ENCODE data around the gene TRMT1L. TPM values are rescaled to one million over a fixed set of nuclear protein-coding genes. Genes with fewer than 3 reads are reported as not detected.

The TRMT1L gene
- polyA plus RNA-seq, 3 donors: 24.0 to 29.8 (median 25.7) TPM

- no peak for DNase-seq (ENCODE audit: extremely low read depth in 1 of 11, low read depth in 9 of 11, low spot score in 4 of 11)
Measured at GRCh38 chr1:185075476-185075875, 81.3 kb downstream of the TRMT1L start.

GRCh38 chr1:185074307-185074706 lies 82.4 kb downstream of the TRMT1L start:
- no peak for DNase-seq (ENCODE audit: extremely low read depth in 1 of 11, low read depth in 9 of 11, low spot score in 4 of 11)

GRCh38 chr1:185073725-185074124 lies 83.0 kb downstream of the TRMT1L start:
- no peak for DNase-seq (ENCODE audit: extremely low read depth in 1 of 11, low read depth in 9 of 11, low spot score in 4 of 11)

- no peak for DNase-seq (ENCODE audit: extremely low read depth in 1 of 11, low read depth in 9 of 11, low spot score in 4 of 11)
Measured at GRCh38 chr1:185070051-185070450, 86.7 kb downstream of the TRMT1L start.

GRCh38 chr1:185069202-185069772 lies 87.5 kb downstream of the TRMT1L start:
- DNase-seq (ENCODE audit: extremely low read depth in 1 of 11, low read depth in 9 of 11, low spot score in 4 of 11): no peak

GRCh38 chr1:185068341-185068740 lies 88.4 kb downstream of the TRMT1L start:
- no peak for DNase-seq (ENCODE audit: extremely low read depth in 1 of 11, low read depth in 9 of 11, low spot score in 4 of 11)

Other genes starting within 250 kb of the TRMT1L start
- 1 to 10 TPM; 3.3 to 3.5 (median 3.4) TPM for gene NIBAN1, start 182.4 kb downstream of the TRMT1L start, polyA plus RNA-seq (ENCODE audit: insufficient read length in 3 of 3)
- gene RNF2, start 111.4 kb downstream of the TRMT1L start, polyA plus RNA-seq (ENCODE audit: insufficient read length in 3 of 3): 10 to 100 TPM; 49.5 to 57.3 (median 53.9) TPM
- gene SWT1, start 214 bp upstream of the TRMT1L start, polyA plus RNA-seq (ENCODE audit: insufficient read length in 3 of 3): 1 to 10 TPM; 8.5 to 9.9 (median 9.6) TPM
- gene IVNS1ABP, start 160.3 kb upstream of the TRMT1L start, polyA plus RNA-seq (ENCODE audit: insufficient read length in 3 of 3): 100 to 1,000 TPM; 248 to 586 (median 303) TPM

All from renal cortex interstitium (tissue), 11 donors.